ENCODE results near the gene DNER. TPM values are rescaled to one million over a fixed set of nuclear protein-coding genes. Genes with fewer than 3 reads are reported as not detected.
"Not testable (repeated sequence)": the region's sequence is repeated elsewhere in the genome, so short reads cannot be mapped to it uniquely, and the experiment has no call there.

Gene DNER
- polyA plus RNA-seq, 10 donors, result 1.4 to 5.1 (median 3.0) TPM

DNA sequence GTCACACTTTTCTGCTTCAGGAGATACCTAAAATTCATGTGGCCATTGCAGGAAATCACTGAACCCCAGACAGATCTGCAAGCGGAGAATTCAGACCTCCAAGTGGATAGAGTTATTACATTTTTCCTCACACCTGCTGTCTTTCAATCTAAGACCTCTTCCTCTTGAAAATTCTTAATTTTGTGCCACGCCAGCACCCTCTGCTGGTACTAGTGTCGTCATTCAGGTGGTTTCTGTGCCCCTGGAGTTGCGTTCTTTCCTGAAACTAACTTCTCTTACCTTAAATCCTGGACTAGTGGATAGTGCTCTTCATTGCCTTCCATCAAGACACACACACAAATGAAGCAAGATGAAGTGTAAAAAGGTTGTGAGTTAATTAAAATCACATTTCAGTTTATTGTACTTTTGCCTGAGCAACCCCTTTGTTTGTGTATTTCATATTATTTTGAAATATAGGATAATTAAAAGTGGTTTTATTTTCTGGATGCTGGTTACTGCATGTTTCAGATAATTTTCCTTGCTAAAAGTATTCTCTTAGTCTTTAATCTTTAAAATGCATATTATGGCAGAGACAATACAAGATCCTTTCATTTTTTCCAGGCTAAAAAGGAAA lies 1.6 kb upstream of the DNER start:
- DNase-seq, result peak in 1 of 3 donors; percentile 24

DNA sequence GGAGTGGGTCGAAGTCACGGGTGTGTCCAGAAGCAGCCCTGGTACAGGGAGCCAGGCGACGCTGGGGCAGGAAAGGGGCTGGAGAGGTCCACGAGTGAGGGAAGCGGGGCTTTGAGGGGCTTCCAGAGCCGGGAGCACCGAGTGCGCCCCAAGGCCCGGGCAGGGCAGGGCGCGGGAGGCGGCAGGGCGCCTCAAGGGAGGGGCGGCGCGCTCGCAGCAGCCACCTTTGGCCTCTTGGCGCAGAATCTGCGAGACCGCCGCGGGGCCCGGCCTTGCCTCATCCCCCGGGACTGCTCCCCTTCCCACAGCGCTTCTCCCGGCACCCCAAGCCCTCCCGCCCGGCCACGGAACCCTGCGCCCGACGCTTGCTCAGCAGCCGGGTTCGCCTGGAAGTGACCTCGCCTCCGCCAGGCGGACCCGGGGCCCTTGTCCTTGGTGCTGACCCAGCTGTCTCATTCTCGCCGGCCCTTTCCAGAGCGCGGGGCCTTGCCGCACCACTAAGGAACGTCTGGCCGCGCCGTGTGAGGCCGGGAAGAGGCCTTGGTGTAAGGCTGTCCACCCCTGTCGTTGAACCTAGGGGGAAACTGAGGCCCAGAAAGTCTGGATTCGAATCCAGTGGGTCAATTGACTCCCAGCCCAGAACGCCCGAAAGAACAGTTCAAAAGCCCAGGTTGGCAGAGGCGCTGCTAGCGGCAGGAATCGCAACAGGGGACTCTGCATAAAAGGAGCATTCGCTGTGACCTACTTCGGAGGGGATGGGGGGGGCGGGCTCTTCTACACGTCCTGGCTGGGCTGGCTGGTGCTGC lies 584 bp upstream of the DNER start:
- DNase-seq, result peak; percentile 24 to 84 (median 73)

DNA sequence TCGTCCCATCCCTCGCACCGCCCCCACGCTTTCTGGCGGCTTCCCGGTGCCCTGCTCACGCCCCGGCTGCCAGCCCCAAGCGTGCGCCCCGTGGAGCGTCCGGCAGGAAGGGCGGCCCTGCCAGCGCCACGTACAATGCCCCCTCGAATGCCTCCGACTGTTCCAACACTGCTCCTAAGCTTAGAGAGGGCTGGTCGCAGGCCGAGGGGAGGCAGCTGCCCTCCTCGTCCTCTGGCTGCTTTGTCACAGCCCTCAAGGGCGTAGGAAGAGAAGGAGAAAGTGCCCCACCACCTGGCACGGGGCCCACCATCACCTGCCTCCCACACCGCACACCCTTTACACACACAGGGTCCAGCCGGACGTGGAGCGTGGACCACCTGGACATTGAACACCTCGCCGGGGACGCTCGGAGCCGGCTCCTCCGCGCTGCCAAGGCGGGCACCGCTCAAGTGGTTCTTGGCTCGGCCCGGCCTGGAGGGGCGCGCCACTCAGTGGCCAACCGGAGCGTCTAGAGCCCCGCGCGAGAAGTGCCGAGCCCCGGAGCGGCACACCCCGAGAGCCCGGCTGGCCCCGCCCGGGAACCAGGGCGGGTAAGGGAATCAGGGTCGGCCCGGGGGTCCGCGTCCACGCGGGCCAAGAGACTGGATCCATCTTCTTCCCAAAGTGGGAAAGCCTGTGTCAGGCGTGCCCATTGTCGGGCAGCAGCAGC lies 830 bp downstream of the DNER start:
- peak in 1 of 3 donors; percentile 13 for DNase-seq

DNA sequence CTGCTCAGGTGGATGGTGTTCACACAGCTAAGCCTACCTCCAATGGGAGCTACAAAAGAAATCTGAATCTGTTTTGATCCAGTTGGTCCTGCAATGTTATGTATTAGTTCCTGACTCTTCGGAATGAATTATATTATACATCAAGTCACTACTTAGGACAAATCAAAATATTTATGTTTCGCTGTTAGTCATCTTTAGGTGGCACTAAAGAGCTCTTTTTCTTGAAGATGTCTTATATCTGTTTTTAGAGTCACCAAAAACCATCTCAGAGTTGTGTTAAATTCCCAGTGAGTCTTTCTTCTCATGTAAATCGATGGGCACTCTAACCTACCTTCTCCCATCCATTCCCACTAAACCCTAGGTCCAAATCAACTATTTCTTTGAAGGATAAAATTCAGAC lies 2.2 kb downstream of the DNER start:
- DNase-seq, result no peak

DNA sequence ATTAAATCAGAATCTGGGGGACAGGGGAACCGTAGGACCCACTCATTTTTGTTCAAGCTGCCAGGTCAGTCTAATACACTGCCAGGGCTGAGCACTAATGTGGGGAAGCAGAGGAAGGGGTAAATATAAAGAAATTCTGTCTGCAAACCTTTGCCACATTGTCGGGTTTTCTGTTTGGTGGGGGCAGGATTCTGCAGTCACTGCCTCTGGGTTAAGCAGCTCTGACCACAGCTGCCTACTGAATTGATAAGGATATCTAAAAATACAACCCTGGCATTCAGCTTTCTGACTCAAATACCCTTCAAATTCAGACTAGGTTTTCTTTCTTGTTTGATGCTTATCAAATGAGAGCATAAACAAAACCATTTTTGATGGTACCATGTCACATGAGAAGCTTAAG lies 6.0 kb downstream of the DNER start:
- DNase-seq, result no peak

GRCh38 chr2:229703909-229704630 lies 10.3 kb downstream of the DNER start:
- no peak for DNase-seq

DNA sequence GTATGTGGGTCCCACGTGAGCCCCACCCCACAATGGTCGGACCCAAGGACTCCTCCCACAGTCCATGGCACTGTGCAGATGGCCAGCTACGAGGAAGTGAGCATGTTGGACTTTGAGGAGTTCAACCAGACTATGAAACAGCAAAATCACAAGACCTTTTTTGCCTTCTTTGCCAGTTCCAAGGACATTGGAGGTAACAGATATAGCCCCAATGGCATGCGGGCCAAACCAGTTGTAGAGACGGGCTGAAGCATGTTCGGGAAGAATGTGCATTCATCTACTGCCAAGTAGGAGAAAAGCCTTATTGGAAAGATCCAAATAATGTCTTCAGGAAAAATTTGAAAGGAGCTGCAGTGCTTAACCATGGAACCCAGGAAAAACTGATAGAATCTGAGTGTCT lies 12.6 kb downstream of the DNER start:
- DNase-seq, result no peak

GRCh38 chr2:229701062-229701461 lies 13.3 kb downstream of the DNER start:
- no peak for DNase-seq

DNA sequence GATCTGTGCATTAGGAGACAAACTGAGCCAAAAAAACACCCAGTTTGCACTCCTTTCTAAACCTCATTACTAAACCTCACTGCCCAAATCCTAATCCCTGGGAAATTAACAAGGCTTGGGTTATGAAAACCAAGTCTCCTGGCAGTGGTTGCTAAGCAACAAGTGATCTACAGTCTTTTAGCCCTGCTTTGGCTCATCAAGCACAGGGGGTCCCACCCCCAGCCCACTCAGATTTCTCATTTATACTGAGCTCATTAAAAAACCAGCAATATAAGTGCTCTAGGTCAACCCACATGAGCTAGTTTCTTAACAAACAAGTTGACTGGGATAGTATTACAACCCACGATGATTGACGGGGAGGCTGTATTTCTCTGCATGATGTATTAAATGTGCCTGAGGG lies 18.4 kb downstream of the DNER start:
- no peak for DNase-seq

DNA sequence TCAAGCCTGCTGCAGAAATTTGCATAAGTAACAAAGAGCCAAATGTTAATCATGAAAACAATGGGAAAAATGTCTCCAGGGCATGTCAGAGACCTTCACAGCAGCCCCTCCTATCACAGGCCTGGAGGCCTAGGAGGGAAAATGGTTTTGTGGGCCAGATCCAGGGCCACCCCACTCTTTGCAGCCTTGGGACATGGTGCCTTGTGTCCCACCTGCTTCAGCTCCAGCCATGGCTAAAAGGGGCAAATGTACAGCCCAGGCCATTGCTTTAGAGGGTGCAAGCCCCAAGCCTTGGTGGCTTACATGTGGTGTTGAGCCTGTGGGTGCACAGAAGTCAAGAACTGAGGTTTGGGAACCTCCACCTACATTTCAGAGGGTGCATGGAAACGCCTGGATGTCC lies 20.5 kb downstream of the DNER start:
- not testable (repeated sequence) for DNase-seq

DNA sequence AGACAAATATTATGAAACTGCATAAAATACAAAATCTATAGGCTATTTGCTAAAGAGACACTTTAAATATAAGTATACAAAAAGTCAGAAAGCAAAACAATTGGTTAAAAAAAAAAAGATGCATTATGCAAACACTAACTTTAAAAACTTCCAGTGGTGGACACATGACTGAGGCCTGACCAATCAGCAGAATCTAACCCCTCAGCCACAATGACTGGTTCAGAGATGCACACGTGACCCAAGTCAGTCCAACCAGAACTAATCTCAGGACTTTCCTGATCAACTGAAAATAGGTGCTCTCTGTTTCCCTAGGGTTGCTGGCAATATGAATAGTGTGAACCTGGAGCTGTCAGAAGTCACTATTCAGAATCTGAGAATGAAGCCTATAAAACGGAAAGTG lies 22.7 kb downstream of the DNER start:
- DNase-seq, result no peak

DNA sequence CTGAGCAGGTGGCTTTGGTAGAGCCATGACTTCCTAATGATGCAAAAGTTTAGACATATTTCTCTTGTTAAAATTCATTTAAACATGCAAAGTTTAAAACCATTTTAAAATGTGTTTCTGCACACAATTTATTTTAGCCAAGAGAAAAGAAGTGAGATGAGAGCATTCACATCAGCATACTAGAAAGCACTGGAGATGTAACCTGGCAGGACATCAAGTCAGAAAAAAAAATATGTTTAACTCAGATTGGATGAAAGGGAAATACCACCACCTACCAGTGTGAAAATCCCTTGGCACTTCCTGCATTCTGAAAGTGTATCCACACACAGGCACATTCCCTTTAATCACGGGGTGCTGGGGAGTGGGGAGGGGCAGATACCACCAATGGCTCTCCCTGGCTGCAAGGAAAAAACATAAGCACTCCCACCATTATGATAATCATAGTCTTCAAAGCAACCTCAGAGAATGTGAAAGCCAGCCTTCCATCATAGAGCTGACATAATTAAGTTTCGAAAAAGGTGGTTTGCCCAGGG lies 25.0 kb downstream of the DNER start:
- DNase-seq, result no peak

- DNase-seq, result no peak
Measured at GRCh38 chr2:229688141-229688540, 26.2 kb downstream of the DNER start.

DNA sequence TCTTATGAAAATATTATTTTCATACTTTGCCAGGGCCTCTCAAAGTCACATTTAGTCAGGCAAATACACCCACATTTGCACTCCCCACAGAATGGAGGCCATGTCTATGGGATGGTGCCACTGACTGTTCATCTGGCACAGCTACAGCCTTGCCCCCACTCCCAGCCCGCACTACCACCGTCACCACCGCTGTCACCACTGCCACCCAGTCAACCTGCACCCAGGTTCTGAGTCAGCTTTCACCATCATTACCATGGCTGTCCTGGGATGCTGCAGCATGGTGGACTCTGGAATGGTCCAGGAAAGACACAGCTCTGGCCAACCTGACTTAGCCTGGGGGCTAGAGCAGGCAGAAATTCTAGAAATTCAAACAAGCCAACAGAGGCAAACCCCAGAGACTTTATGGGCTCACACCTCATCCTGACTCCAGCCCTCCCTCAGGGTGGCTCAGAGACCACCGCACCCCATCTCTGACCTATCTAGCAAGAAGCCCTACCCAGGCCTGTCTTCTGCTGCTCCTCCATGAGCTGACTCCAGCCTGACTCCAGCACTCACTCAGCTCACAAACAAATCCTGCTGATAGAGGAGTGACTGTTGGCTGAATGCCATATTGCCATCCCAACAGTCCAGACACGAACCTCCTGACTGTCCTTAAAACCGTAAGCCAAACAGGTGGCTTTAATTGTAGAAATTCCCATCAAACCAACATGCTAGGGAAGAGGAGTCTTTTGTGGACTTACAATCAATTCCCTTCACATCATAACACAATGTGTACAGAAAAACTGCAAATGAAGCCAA lies 28.0 kb downstream of the DNER start:
- DNase-seq, result peak in 1 of 3 donors; percentile 9

DNA sequence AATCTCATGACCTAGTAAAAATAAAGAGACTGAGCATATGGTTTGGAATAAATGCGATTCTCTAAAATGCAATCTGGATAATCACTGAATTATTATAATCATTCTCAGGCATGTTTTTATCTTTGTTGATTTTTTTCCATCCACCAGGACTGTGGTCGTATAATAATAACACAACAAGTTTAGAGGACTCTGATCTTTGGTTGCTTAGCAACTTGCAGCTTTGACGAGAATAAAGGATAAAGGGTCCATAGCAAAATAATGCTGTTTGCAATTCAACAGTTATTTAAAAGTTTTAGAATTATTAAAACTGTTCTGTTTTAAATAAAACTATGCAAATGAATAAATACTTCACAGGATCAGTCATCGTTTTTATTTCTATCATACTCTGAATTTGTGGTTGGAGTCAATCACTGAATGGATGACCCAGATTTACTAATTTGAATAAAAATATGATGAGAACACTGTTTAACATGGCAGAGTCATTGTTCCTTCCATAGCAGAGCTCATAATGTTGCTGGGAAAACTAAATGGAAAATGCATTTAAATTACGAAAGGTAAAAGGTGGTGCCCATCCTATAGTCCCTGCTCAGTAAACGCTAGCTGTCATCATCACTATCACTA lies 29.3 kb downstream of the DNER start:
- no peak for DNase-seq

GRCh38 chr2:229679393-229680125 lies 34.8 kb downstream of the DNER start:
- no peak for DNase-seq

DNA sequence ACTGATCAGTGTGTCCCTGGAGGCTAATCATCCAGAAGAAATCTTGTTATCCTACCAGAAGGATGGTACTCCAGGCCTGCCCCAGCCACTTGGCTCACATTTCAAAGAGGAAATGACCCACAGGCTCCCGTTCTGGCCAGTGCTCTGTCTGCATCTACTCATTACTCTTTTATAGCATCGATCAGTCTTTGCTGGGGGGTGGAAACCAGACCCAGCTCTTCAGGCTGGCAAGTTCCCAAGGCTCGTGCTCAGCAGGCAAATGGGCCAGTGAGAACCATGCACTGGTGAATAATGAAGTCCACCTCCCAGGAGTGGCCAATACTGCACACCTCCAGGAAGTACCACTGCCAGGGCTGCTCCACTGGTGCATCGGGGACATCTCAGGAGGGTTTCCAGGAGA lies 38.8 kb downstream of the DNER start:
- no peak for DNase-seq

DNA sequence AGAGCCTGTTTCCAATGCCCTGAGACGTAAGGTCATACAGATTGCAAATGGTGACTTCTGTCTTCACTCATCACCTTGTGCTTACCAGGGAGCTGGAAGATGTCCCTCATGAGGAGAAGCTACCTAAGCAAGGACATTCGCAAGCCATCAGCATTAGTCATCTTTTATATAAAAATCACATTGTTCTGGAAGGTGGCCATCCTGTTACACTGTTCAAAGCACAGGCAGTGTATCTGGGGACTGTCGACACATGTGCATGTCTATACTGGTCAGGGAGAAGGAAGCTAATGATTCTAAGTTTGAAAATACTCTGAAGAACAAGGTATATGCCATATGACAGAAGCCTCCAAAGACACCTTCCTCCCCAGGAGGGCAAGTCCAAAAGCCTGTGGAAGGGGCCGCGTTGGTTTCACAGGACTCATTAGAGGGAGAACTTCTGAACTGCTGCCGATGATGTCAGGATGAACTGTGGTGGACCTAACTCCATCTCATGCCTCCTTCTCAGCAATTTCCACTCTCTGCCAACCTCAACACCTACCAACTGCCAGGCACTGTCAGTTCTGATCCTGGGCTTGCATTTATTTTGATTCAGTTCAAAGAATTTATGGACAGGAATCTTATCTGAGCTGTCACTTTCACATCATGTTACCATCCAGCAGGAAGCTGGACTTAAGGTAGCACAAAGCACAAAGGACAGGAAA lies 39.4 kb downstream of the DNER start:
- no peak for DNase-seq

- no peak for DNase-seq
Measured at GRCh38 chr2:229673676-229674075, 40.7 kb downstream of the DNER start.
